SK-N-SH (cell line): ENCODE measurements around the gene FAM124A.

ENCODE experiments used
- CTCF ChIP-seq: fragments of 200-600 bp; sonication (generic); IDR thresholded peaks from 2 replicates; pipeline ENCODE4 v1.6.1; 2017; ENCODE audit warnings: antibody characterized with exemption, mild to moderate bottlenecking, moderate library complexity
- GABPA ChIP-seq: IDR thresholded peaks from 2 replicates; pipeline ENCODE4 v1.4.0; 2012; ENCODE audit warnings: low read depth, mild to moderate bottlenecking
- IRF3 ChIP-seq: fragments of 150-350 bp; IDR thresholded peaks from 2 replicates; pipeline ENCODE4 v1.6.1; 2016; ENCODE audit warnings: mild to moderate bottlenecking, low read depth, low read length
- NRF1 ChIP-seq: IDR thresholded peaks from 2 replicates; pipeline ENCODE4 v1.6.1; 2012; ENCODE audit warnings: low read depth, mild to moderate bottlenecking, low read length
- POLR2AphosphoS5 ChIP-seq: IDR thresholded peaks from 2 replicates; pipeline ENCODE4 v1.6.1; 2012; ENCODE audit warnings: low read depth, low read length
- RAD21 ChIP-seq: IDR thresholded peaks from 2 replicates; pipeline ENCODE4 v1.6.1; 2012; ENCODE audit warnings: mild to moderate bottlenecking, low read length
- TAF1 ChIP-seq: IDR thresholded peaks from 2 replicates; pipeline ENCODE4 v1.6.1; 2012; ENCODE audit warnings: low read depth, mild to moderate bottlenecking, low read length, moderate library complexity, borderline replicate concordance

- TF ChIP-seq CTCF = no peak
- no peak for TF ChIP-seq POLR2AphosphoS5
- no peak for TF ChIP-seq IRF3
- TF ChIP-seq GABPA = no peak
- TF ChIP-seq NRF1 = no peak
- TF ChIP-seq RAD21 = no peak
- no peak for TF ChIP-seq TAF1
These were observed 109.2 kb downstream of the FAM124A start for GRCh38 chr13:51331354-51331861.
